Nephron (organoid): ENCODE measurements around the gene TRIM66.

Experiments used
- H3K27ac Mint-ChIP-seq, 3 experiments: 2 replicates each; pipeline ENCODE4 v1.8.0; 2020; ENCODE audit warnings: mixed read lengths in 3 of 3, mild to moderate bottlenecking in 2 of 3, moderate library complexity in 1 of 3
- H3K27me3 Mint-ChIP-seq: 2 replicates; pipeline ENCODE4 v1.8.0; 2021; ENCODE audit warnings: low read depth, mild to moderate bottlenecking, moderate library complexity, mixed read lengths
- H3K36me3 Mint-ChIP-seq: 2 replicates; pipeline ENCODE4 v1.8.0; 2020; ENCODE audit warnings: low read depth, mixed read lengths
- H3K4me1 Mint-ChIP-seq: 2 replicates; pipeline ENCODE4 v1.8.0; 2020; ENCODE audit warnings: mixed read lengths
- H3K4me3 Mint-ChIP-seq, 3 experiments: 2 replicates each; pipeline ENCODE4 v1.8.0; 2020; ENCODE audit warnings: mild to moderate bottlenecking in 3 of 3, mixed read lengths in 3 of 3, moderate library complexity in 2 of 3
- H3K9me3 Mint-ChIP-seq: 2 replicates; pipeline ENCODE4 v1.8.0; 2020; ENCODE audit warnings: mixed read lengths
- TF ChIP-seq, protein P1 (sequence below), 3 experiments: fragments of 200-600 bp; sonication (generic); IDR thresholded peaks; one replicate each; pipeline ENCODE4 v1.5.0; 2021; ENCODE audit warnings: antibody characterized with exemption in 3 of 3; ENCODE audit not compliant: unreplicated experiment in 3 of 3

Gene TRIM66

DNA sequence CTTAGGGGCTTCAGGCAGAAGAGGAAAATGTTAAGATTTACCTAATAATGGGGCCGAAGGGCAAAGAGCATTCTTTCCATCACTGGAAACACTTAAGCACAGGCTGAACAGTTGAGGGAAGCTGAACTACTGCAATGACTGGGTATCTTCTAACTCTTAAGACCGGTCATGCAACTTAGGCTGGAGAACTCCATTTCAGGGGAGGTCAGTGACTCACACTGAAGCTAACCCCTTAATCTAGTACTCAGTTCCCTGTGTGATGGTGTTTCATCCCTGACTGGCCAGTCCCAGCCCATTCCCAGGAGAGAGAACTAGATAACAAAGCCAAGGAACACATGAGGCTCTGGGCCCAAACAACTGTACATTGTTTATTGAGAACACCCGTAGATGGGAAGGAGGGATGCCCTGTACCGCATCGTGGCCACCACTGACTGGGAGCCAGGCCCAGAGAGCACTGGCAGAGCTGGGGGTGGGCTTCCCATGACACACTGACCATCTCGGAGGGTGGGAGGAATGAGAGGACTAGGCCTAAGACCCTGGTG is 10.6 kb upstream of the TRIM66 start:
- H3K4me3 Mint-ChIP-seq, result no peak overlapping the region
- H3K27me3 Mint-ChIP-seq, result no peaks in the 10 kb centered on the region
- TF ChIP-seq, protein P1, sequence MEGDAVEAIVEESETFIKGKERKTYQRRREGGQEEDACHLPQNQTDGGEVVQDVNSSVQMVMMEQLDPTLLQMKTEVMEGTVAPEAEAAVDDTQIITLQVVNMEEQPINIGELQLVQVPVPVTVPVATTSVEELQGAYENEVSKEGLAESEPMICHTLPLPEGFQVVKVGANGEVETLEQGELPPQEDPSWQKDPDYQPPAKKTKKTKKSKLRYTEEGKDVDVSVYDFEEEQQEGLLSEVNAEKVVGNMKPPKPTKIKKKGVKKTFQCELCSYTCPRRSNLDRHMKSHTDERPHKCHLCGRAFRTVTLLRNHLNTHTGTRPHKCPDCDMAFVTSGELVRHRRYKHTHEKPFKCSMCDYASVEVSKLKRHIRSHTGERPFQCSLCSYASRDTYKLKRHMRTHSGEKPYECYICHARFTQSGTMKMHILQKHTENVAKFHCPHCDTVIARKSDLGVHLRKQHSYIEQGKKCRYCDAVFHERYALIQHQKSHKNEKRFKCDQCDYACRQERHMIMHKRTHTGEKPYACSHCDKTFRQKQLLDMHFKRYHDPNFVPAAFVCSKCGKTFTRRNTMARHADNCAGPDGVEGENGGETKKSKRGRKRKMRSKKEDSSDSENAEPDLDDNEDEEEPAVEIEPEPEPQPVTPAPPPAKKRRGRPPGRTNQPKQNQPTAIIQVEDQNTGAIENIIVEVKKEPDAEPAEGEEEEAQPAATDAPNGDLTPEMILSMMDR (IDR thresholded peaks at IDR 0.05; ENCODE audit: unreplicated experiment in 3 of 3), result no peak
- H3K4me1 Mint-ChIP-seq, result peaks cover 22% of the 10 kb centered on the region
- H3K27ac Mint-ChIP-seq, result no peak overlapping the region
- H3K9me3 Mint-ChIP-seq, result no peaks in the 10 kb centered on the region
- peaks cover 79% of the 10 kb centered on the region for H3K36me3 Mint-ChIP-seq

DNA sequence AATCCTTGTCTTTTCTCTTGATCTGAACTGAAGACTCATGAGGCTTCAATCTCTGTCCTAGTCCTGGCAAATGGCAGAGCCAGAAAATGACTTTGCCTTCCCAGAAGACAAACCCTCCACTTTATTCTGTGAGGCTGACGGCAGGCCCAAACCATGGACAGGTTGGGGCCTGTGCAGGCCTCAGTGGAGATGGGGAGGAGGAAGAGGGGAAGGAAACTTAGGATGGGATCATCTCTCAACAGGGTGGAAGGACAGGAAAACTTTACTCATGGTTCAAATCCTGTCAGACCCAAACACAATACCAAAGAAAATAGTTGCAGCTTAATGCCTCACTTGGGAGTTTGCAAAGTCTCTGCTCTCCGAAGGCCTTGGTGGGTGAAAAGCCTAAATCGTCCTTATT is 10.0 kb upstream of the TRIM66 start:
- no peak overlapping the region for H3K4me3 Mint-ChIP-seq
- no peak overlapping the region for H3K27ac Mint-ChIP-seq
- peaks cover 27% of the 10 kb centered on the region for H3K4me1 Mint-ChIP-seq
- H3K27me3 Mint-ChIP-seq, result no peaks in the 10 kb centered on the region
- H3K36me3 Mint-ChIP-seq, result peaks cover 77% of the 10 kb centered on the region
- TF ChIP-seq, protein P1 (IDR thresholded peaks at IDR 0.05; ENCODE audit: unreplicated experiment in 3 of 3), result no peak
- no peaks in the 10 kb centered on the region for H3K9me3 Mint-ChIP-seq

GRCh38 chr11:8691601-8692000 is 9.1 kb upstream of the TRIM66 start:
- no peaks in the 10 kb centered on the region for H3K9me3 Mint-ChIP-seq
- H3K27me3 Mint-ChIP-seq, result no peaks in the 10 kb centered on the region
- no peak overlapping the region for H3K27ac Mint-ChIP-seq
- no peak overlapping the region for H3K4me3 Mint-ChIP-seq
- TF ChIP-seq, protein P1 (IDR thresholded peaks at IDR 0.05; ENCODE audit: unreplicated experiment in 3 of 3), result no peak
- H3K4me1 Mint-ChIP-seq, result peaks cover 27% of the 10 kb centered on the region
- H3K36me3 Mint-ChIP-seq, result peaks cover 73% of the 10 kb centered on the region

- Mint-ChIP-seq H3K27ac (peak overlapping the region in 2 of 3 experiments; percentile 63 to 93), H3K27me3 (no peaks in the 10 kb centered on the region), H3K4me3 (peak overlapping the region; percentile 84 to 96 (median 95)), H3K9me3 (no peaks in the 10 kb centered on the region), H3K36me3 (peaks cover 71% of the 10 kb centered on the region), H3K4me1 (peaks cover 27% of the 10 kb centered on the region)
- TF ChIP-seq, protein P1 (IDR thresholded peaks at IDR 0.05; ENCODE audit: unreplicated experiment in 3 of 3), result no peak
These were observed 8.2 kb upstream of the TRIM66 start for GRCh38 chr11:8690374-8691342.

- Mint-ChIP-seq H3K4me3 (peak overlapping the region; percentile 84 to 96 (median 95)), H3K4me1 (peaks cover 34% of the 10 kb centered on the region), H3K36me3 (peaks cover 74% of the 10 kb centered on the region), H3K9me3 (no peaks in the 10 kb centered on the region), H3K27ac (peak overlapping the region in 2 of 3 experiments; percentile 63 to 93), H3K27me3 (no peaks in the 10 kb centered on the region)
- TF ChIP-seq, protein P1 (IDR thresholded peaks at IDR 0.05; ENCODE audit: unreplicated experiment in 3 of 3), result no peak
These were observed 7.3 kb upstream of the TRIM66 start for GRCh38 chr11:8689726-8690255.
